Glomerular visceral epithelial cell (primary cell): ENCODE data around the gene DOCK2.
"Not testable (repeated sequence)": the region's sequence is repeated elsewhere in the genome, so short reads cannot be mapped to it uniquely, and the experiment has no call there.

Experiments
- DNase-seq: peaks from one replicate; pipeline ENCODE4 v3.0.0-alpha.2; 2016; ENCODE audit errors: extremely low spot score

The DOCK2 gene

GRCh38 chr5:169817031-169817430, 180.0 kb downstream of the DOCK2 start:
- no peak for DNase-seq

DNA sequence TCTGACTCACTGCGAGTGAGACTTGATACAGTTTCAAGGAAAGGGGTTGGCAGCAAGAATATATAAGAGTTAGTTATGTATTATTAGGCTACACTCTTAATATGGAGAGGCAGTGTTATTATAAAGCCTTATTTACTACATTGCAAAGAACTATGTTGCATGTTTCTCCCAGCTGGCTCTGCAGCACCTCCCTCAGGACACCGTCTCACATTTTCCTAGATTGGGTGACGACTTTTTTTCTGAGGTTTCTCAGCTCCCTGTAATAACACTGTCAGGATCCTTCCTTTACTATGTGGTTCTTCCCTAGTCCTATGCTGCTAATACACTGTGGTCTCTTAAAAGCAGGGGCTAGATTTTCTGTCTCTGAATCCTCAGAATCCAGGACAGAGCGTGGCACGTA, 189.5 kb downstream of the DOCK2 start:
- DNase-seq, result no peak

- no peak for DNase-seq
Observed at GRCh38 chr5:169827769-169828168, 190.7 kb downstream of the DOCK2 start.

GRCh38 chr5:169828385-169828784, 191.3 kb downstream of the DOCK2 start:
- no peak for DNase-seq

GRCh38 chr5:169831331-169831730, 194.3 kb downstream of the DOCK2 start:
- no peak for DNase-seq

DNA sequence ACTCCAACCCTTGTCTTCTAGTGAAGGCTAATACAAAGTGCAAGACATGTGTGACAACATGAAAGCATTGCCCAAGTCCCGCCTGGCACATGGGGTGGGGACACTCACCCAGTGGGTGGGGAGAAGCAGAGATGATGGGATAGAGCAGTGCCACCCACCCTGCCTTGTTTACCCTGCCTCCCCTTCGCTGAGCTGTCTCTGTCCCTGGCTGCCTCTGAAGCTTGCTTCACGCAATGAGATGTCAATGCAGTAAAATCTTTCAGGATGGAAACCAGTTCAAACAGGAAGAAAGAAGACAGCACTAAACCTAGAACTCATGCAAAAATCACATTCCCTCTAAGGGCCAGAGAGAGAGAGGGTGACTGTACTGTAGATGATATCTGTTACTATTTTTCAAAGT, 195.2 kb downstream of the DOCK2 start:
- DNase-seq, result no peak

- DNase-seq, result no peak
Observed at GRCh38 chr5:169832845-169833244, 195.8 kb downstream of the DOCK2 start.

- DNase-seq, result peak; percentile 48
Observed at GRCh38 chr5:169833681-169834292, 196.7 kb downstream of the DOCK2 start.

DNA sequence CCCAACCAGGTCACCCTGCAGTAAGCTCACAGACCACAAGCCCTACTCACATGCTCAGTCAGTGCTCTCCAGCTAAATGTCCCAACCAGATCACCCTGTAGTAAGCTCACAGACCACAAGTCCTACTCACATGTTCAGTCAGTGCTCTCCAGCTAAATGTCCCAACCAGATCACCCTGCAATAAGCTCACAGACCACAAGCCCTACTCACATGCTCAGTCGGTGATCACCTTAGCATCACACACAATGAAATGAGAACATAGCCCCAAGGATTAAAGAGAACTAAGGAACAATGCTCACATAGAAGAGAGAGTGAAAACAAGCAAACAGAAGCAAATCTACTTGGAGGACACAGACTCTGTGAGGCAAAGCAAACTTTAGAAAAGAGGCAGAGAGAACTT, 197.5 kb downstream of the DOCK2 start:
- not testable (repeated sequence) for DNase-seq

- no peak for DNase-seq
Observed at GRCh38 chr5:169836835-169837536, 199.9 kb downstream of the DOCK2 start.

DNA sequence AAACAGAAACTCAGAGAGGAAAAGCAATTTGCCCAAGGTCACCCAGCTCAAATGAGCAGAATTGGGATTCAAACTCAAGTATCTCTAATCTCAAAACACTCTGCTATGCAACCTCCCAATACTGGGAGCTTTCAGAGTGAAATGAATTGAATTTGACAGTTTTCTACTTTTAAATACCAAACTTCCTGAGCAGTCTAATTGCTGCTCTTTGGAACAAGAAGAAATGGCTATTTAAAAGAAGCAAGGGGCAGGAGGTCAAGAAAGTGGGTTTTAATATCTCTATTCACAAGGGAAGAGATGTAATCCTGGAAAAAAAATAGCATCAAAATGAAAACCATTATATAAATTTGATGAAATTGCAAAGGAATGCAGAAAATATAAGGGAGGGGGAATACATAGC, 200.6 kb downstream of the DOCK2 start:
- DNase-seq, result no peak

DNA sequence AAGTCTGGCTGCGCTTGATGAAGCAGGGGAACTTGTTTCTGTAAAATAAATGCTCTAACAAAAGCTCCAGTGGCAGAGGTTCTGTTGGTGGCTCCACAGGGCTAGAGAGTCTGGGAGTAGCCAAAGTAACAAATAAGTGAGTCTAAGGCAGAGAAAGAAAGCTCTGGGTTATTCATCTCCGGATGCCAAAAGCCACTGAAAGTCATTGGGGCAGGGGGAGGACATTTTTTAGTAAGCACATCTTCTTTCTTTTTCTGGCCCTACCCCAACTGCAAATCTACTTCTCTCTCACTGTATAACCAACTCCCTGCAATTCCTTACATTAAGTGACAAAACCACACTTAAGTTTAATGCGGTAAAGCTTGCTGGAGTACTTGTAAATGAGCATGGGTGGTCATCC, 201.6 kb downstream of the DOCK2 start:
- DNase-seq, result no peak

- DNase-seq, result no peak
Observed at GRCh38 chr5:169840405-169840804, 203.3 kb downstream of the DOCK2 start.

DNA sequence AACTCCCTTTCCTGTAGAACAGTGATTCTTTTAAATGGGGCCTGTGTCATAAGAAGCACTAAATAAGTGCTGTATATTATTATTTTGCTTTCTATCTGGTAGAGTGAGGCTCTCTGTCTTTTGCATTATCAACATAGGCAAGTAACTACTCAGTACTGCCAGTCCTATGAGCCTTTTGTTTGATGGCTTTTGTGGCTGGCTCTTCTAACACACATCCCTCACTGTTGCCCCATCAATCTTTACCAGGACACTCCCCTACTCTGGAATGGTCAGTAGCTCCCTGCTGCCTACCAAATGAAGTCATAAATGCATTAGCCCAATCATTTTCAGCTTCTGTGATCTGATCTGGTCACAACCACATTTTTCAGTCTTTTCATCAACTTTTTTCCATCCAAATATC, 205.6 kb downstream of the DOCK2 start:
- no peak for DNase-seq

- no peak for DNase-seq
Observed at GRCh38 chr5:169847519-169847918, 210.4 kb downstream of the DOCK2 start.

GRCh38 chr5:169848271-169848670, 211.2 kb downstream of the DOCK2 start:
- no peak for DNase-seq

DNA sequence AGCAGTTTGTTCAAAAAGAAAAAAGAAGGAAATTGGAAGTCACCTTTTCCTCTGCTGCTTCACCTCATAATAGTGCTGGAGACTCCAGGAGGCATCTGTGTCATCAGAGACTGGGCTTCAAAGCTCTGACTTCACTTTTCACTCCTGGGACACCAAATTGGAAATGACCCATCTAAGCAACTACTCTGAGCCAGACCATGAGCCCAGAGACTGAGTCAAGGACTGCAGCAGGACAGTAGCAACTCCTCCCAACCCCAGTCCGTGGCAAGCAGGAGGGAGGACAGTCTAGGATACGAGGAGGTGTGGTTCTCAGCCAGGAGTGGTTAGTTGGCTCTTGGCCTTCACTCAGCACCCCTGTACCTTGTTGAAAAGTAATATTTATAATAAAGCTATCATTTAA, 211.7 kb downstream of the DOCK2 start:
- DNase-seq, result no peak

DNA sequence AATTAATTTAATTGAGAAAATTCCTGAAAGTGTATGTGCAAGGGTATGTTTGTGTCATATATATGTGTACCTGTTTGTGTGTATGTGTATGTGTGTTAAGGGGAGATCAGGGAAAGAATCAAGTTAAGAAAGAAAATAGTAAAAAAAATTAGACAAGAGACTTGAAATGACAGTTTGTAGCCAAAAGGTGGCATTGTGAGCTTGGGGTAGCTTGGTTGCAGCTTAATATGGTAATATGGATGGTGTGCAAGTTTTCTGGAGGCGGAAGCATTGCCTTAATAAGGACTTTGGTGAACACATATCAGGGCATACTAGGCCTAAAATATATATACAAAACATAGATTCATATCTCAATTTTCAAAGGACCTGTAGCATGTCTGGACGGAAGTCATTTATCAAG, 213.3 kb downstream of the DOCK2 start:
- DNase-seq, result no peak

- DNase-seq, result no peak
Observed at GRCh38 chr5:169851321-169851850, 214.3 kb downstream of the DOCK2 start.

GRCh38 chr5:169856571-169856970, 219.5 kb downstream of the DOCK2 start:
- DNase-seq, result peak; percentile 70

DNA sequence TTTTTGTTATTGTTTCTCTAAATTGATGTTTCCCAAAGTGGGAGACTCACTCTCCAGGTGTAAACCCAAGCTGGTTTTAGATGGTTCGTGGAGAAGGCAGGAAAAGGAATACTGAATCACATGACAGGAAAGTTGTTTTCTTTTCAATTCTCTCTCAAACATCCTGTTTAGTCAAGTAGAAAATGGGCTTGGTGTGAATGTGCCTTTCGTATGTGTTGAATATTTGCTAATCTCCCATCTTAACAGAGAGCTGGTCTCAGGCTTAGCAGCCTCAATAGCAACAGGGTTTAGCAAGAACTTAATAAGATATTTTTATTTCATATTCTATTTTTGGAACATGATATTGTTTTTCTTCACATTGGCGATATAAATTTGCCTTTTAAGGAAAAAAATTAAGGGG, 223.5 kb downstream of the DOCK2 start:
- no peak for DNase-seq

GRCh38 chr5:169861433-169861832, 224.4 kb downstream of the DOCK2 start:
- DNase-seq, result no peak

DNA sequence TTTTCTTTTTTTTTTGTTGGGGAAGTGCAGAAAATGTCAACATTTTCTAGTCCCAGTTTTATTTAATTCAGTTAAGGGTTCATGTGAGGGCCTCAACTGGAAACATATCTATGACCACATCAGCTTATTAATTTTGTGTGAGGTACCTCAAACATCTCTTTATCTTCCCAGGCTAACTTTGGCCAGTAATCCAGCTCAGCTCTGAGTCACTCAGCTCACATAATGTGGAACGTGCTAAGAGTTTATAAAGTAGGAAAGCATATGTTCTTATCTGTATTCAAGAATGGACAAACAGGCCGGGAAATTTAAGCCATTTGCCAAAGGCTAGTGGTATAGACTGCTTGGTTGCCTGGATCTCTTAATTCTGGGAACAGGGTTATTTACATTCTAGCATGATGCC, 224.9 kb downstream of the DOCK2 start:
- peak; percentile 1 for DNase-seq
